Ovary (tissue), 9 donors: Measurements from ENCODE around the gene ATP23. TPM values are rescaled to one million over a fixed set of nuclear protein-coding genes. Genes with fewer than 3 reads are reported as not detected.

Experiments used
- DNase-seq, 5 donors: peaks; one replicate each; pipeline ENCODE4 v3.0.0-alpha.2; 2019 to 2020
- H3K27ac ChIP-seq, 2 donors: fragments of 200-600 bp; one replicate each; pipeline versions ENCODE4 v1.5.1 to v1.8.0; 2019 to 2022
- H3K27me3 ChIP-seq: fragments of 200-600 bp; one replicate; pipeline ENCODE4 v1.8.0; 2022
- H3K36me3 ChIP-seq: fragments of 200-600 bp; sonication (generic); one replicate; pipeline ENCODE4 v1.5.1; 2019
- H3K4me1 ChIP-seq: one replicate; pipeline ENCODE4 v1.8.1; 2013; ENCODE audit warnings: mild to moderate bottlenecking, moderate library complexity; ENCODE audit not compliant: insufficient read depth
- H3K4me3 ChIP-seq: fragments of 200-600 bp; sonication (generic); one replicate; pipeline ENCODE4 v1.5.1; 2017
- H3K9me3 ChIP-seq, 2 donors: fragments of 200-600 bp in 1 of 2; sonication (generic) in 1 of 2; one replicate each; pipeline versions ENCODE4 v1.5.1 to v1.8.1; 2013 to 2019; ENCODE audit warnings: mild to moderate bottlenecking in 1 of 2, moderate library complexity in 1 of 2
- CTCF ChIP-seq, 3 donors: fragments of 450-650 bp in 2 of 3; fragments of 200-600 bp in 1 of 3; IDR thresholded peaks; one replicate each; pipeline versions ENCODE4 v1.5.1 to v1.8.0; 2016 to 2022; ENCODE audit warnings: antibody characterized with exemption in 3 of 3, mild to moderate bottlenecking in 1 of 3
- EP300 ChIP-seq: sonication (generic); formaldehyde crosslinking; IDR thresholded peaks from one replicate; pipeline ENCODE4 v1.6.1; 2017; ENCODE audit warnings: antibody characterized with exemption
- POLR2A ChIP-seq: fragments of 450-650 bp; IDR thresholded peaks from one replicate; pipeline ENCODE4 v1.6.1; 2017; ENCODE audit warnings: antibody characterized with exemption, mild to moderate bottlenecking, moderate library complexity
- WGBS, 3 donors: extraction: QIAGEN DNeasy Blood & Tissue Kit in 1 of 3; methylation state at CpG; one replicate each; pipeline versions ENCODE4 v1.1.5 to v1.1.7; 2013 to 2017; 5-methylcytosine and 5-hydroxymethylcytosine counted together
- intact Hi-C, 4 donors: fragments of 100-400 bp; cut with DNase I; formaldehyde crosslinking; loops; one replicate each; pipeline versions ENCODE4 v1.11.0 to v1.15.1; 2022 to 2023
- polyA plus RNA-seq, 2 donors: library from polyadenylated mRNA; stranded (reverse); fragments of 200-250 nt in 1 of 2; fragments of 350-450 nt in 1 of 2; fragmentation: Illumina TruSeq in 1 of 2; extraction: RNeasy Lipid Tissue Mini Kit (QIAGEN cat#74804) in 1 of 2; gene quantifications; one replicate each; pipeline ENCODE4 v1.2.3, GENCODE V29; 2013 to 2014
- total RNA-seq, 7 donors: library from RNA; depleted of rRNA in 2 of 7; stranded (reverse); fragments of >200 nt in 2 of 7; fragmentation: NEBNext Ultra II Directional in 3 of 7; extraction: Animal tissue kit (Norgen Biotek cat#: 25700) in 3 of 7; gene quantifications; one replicate each; pipeline versions ENCODE4 v1.1.0 to v1.2.4, GENCODE V29; 2016 to 2023
- donor health status: DM: no; HTN: no; CAD: no; lungs with moderate emphysema.
- donor health status: DM: no; HTN: no; CAD: no.
- donor health status: Bipolar disorder and iron deficiency.
- donor health status: DM: yes; HTN: yes; CAD: no.
- donor health status: DM: no; HTN: no; CAD: no.
- donor health status: DM: yes; HTN: yes; CAD: no.

The ATP23 gene
- total and polyA plus RNA-seq, 9 donors = 2.7 to 5.5 (median 4.6) TPM

GRCh38 chr12:57907281-57907680 is 34.1 kb upstream of the ATP23 start:
- Histone ChIP-seq H3K36me3 (no peaks in the 10 kb centered on the region), H3K27ac (no peak overlapping the region), H3K27me3 (no peaks in the 10 kb centered on the region), H3K4me3 (no peak overlapping the region), H3K4me1 (no peaks in the 10 kb centered on the region), H3K9me3 (no peaks in the 10 kb centered on the region)
- no peak for TF ChIP-seq POLR2A
- TF ChIP-seq EP300 = no peak
- TF ChIP-seq CTCF (IDR thresholded peaks at IDR 0.05) = no peak
- no peak for DNase-seq
- intact Hi-C loops = no loop called here
- WGBS, 3 donors = 39 to 52% (median 45%) methylated on average over 3 of the region's 3 CpGs

GRCh38 chr12:57908511-57908910 is 32.9 kb upstream of the ATP23 start:
- intact Hi-C loops = no loop called here
- WGBS, 3 donors = 74 to 80% (median 77%) methylated on average over 8 of the region's 8 CpGs
- Histone ChIP-seq H3K27me3 (no peaks in the 10 kb centered on the region), H3K4me1 (no peaks in the 10 kb centered on the region), H3K4me3 (no peak overlapping the region), H3K9me3 (no peaks in the 10 kb centered on the region), H3K27ac (no peak overlapping the region), H3K36me3 (no peaks in the 10 kb centered on the region)
- no peak for TF ChIP-seq POLR2A
- no peak for TF ChIP-seq EP300
- no peak for TF ChIP-seq CTCF (IDR thresholded peaks at IDR 0.05)
- no peak for DNase-seq

- intact Hi-C loops = no loop called here
- H3K27me3 ChIP-seq = no peaks in the 10 kb centered on the region
- no peaks in the 10 kb centered on the region for H3K9me3 ChIP-seq
- TF ChIP-seq CTCF (IDR thresholded peaks at IDR 0.05) = no peak
- no peak for TF ChIP-seq POLR2A
- TF ChIP-seq EP300 = no peak
- no peaks in the 10 kb centered on the region for H3K36me3 ChIP-seq
- H3K27ac ChIP-seq = no peak overlapping the region
- DNase-seq = no peak
- 81 to 86% (median 84%) methylated on average over 4 of the region's 4 CpGs for whole genome bisulfite sequencing, 3 donors
- no peak overlapping the region for H3K4me3 ChIP-seq
- H3K4me1 ChIP-seq = no peaks in the 10 kb centered on the region
Measured at GRCh38 chr12:57909056-57909455, 32.3 kb upstream of the ATP23 start.

GRCh38 chr12:57909611-57910010 is 31.8 kb upstream of the ATP23 start:
- H3K9me3 ChIP-seq = no peaks in the 10 kb centered on the region
- WGBS, 3 donors = 77 to 85% (median 77%) methylated on average over 4 of the region's 4 CpGs
- intact Hi-C loops = no loop called here
- H3K27ac ChIP-seq = no peak overlapping the region
- TF ChIP-seq CTCF (IDR thresholded peaks at IDR 0.05) (no peak), EP300 (no peak), POLR2A (no peak)
- no peaks in the 10 kb centered on the region for H3K27me3 ChIP-seq
- H3K4me1 ChIP-seq = no peaks in the 10 kb centered on the region
- H3K4me3 ChIP-seq = no peak overlapping the region
- H3K36me3 ChIP-seq = no peaks in the 10 kb centered on the region
- no peak for DNase-seq

GRCh38 chr12:57918147-57918546 is 23.2 kb upstream of the ATP23 start:
- no peaks in the 10 kb centered on the region for H3K9me3 ChIP-seq
- H3K27ac ChIP-seq = no peak overlapping the region
- DNase-seq = no peak
- 59 to 65% (median 64%) methylated on average over 4 of the region's 4 CpGs for WGBS, 3 donors
- no peaks in the 10 kb centered on the region for H3K27me3 ChIP-seq
- intact Hi-C loops = no loop called here
- no peaks in the 10 kb centered on the region for H3K4me1 ChIP-seq
- no peak for TF ChIP-seq EP300
- no peak for TF ChIP-seq POLR2A
- TF ChIP-seq CTCF (IDR thresholded peaks at IDR 0.05) = no peak
- no peaks in the 10 kb centered on the region for H3K36me3 ChIP-seq
- H3K4me3 ChIP-seq = no peak overlapping the region
